NCI-H2107 (cell line): ENCODE data around the gene TMEM94.
"Not testable (repeated sequence)": the region's sequence is repeated elsewhere in the genome, so short reads cannot be mapped to it uniquely, and the experiment has no call there.

ENCODE experiments used
- DNase-seq: peaks from one replicate; lab custom pipeline; 2025; lab: John Stamatoyannopoulos, UW

The TMEM94 gene

GRCh38 chr17:75476752-75477489 is 20.5 kb downstream of the TMEM94 start:
- no peak for DNase-seq

DNA sequence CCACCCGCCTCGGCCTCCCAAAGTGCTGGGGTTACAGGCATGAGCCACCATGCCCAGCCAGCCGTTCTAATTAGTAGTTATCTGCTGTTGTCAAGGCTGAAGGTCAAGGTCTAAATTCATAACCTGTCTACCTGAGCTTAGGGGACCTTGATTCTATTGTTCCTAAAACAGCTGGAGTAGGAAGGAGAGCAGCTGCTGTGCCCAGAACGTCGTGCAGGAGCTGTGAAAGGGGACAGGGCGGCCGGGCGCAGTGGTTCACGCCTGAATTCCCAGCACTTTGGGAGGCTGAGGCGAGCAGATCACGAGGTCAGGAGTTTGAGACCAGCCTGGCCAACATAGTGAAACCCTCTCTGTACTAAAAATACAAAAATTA is 21.0 kb downstream of the TMEM94 start:
- not testable (repeated sequence) for DNase-seq

DNA sequence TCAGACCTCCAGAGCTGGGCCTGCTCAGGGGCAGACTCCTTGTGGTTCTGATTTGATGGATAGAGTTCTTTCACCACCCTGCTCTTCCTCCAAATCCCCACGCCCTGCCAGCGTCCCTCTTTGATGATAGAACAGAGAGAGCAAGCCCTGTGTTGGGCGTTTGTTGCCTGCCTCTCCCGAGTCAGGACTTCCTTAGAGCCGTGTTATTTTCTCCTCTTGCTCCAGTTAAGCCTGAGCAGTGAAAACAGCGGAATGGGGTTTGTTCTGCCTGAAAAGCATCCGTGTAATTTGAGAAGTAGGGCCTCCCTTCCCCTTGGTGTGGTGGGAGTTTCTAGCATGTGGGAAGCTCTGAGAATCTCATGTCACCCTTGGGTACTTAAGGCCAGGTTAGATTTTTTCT is 22.1 kb downstream of the TMEM94 start:
- no peak for DNase-seq

GRCh38 chr17:75480281-75480680 is 23.8 kb downstream of the TMEM94 start:
- no peak for DNase-seq

- no peak for DNase-seq
Observed at GRCh38 chr17:75481194-75482068, 25.0 kb downstream of the TMEM94 start.

DNA sequence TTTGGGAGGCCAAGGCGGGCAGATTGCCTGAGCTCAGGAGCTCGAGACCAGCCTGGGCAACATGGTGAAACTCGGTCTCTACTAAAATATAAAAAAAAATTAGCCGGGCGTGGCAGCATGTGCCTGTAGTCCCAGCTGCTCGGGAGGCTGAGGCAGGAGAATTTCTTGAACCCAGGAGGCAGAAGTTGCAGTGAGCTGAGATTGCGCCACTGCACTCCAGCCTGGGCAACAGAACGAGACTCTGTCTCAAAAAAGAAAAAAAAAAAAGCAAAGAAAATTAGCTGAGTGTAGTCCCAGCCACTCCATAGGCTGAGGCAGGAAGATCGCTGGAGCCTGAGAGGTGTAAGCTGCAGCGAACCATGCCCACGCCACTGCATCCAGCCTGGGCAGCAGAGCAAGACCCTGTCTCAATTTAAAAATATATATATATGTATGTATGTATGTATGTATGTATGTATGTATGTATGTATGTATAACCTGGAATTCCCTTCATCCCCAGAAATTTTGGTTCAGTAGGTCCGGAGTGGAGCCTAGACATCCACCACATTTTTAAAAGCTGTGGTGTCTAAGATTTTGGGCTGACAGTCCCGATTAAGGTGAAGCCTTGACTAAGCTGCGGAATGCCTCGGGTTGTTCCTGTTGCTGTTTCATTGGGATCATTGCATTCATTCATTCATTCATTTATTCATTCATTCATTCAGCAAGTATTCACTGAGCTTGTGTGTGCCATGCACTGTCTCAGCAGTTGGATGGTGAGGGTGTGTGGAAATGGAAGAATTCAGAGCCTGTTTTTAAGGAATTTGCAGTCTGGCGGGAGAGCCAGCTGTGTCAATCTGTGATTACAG is 25.9 kb downstream of the TMEM94 start:
- DNase-seq, result no peak

- no peak for DNase-seq
Observed at GRCh38 chr17:75485688-75486087, 29.3 kb downstream of the TMEM94 start.

DNA sequence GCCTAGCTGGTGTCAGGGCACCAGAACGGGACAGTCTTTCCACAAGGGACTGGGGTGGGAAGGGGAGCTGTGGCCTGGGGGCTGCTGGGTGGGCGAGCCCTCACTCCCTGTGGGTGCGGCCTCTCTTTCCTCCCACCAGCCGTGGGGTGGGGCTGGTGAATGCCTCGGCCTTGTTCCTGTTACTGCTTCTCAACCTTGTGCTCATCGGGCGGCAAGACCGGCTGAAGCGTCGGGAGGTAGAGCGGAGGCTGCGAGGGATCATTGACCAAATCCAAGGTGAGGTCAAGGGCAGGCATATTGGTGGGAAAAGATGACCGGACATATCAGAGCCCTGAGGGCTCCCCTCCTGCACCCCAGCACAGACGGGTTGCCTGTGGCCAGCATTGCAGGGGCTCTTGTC is 29.7 kb downstream of the TMEM94 start:
- DNase-seq, result no peak

DNA sequence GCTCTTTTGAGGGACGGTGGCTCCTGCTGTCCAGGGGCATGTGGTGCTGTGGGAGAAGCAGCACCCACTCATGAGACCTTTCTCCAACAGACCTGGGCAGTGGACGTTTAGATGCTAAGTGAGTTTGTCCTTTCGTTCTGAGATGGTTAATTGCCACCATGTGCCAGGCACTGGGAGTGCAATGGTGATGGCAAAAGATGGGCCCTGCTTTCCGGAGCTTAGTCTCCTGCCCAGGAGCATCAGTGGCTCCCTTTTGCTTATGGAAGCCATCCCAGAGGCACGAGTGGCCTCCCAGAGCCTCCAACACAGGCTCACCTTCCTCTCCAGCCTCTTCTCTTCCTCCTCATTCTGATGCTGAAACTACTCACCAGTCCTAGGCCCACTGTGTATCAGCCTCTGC is 30.5 kb downstream of the TMEM94 start:
- DNase-seq, result no peak

DNA sequence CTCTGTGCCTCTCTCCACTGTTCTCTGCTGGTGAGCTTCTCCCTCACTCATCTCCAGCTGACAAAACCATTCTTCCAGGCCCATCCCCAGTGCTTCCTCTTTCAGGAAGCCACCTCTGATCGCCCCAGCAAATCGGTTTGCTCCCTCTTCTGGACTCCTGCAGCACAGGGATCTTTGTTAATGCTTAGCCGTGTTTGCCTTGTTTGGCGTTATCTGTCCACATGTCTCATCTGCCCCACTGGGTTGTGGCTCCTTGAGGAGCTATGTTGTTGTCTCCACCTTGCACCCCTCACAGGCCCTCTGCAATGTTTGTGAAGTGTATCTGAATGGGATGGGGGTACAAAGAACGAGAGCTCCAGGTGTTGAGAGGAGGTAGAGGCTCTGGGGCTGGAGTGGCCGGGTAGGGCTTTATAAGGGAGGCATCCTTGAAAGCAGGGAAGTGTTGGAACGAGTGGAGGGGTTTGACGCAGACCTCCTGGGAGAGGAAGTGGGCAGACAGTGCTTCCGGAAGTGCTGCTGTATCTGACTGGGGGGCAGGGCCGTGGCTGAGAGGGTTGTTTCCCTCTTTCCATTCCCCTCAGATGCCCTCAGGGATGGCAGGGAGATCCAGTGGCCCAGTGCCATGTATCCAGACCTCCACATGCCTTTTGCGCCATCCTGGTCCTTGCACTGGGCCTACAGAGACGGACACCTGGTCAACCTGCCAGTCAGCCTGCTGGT is 31.1 kb downstream of the TMEM94 start:
- DNase-seq, result no peak

DNA sequence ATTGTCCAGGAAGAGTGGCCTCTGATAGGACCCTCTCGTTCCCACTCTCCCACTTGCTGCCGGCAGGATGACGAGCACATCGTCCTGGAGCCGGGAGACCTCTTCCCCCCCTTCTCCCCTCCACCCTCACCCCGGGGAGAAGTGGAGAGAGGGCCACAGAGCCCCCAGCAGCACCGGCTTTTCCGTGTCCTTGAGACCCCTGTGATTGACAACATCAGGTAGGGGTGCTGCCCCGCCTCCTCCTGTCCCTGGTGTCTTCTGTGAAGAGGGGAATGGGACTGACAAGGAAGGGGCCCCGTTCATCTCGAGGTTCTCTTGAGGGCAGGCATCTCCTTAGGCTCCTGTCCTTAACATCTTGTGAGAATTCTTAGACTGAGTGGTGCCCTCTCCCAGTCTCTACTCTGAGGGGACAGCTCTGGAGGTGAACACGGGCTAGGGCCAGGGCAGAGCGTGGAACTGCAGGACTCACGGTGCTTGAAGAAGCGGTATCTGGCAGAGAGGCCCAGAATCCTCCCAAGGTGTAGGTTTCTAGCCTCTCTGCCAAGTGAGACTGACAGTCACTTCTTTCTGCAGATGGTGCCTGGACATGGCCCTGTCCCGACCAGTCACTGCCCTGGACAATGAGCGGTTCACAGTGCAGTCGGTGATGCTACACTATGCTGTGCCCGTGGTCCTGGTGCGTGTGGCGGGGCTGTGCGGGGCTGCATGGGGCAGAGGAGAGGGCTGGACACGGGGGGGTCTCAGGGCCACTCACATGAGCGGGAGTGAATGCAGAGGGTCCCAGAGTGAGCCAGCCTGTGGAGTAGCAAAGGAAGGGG is 32.5 kb downstream of the TMEM94 start:
- no peak for DNase-seq

GRCh38 chr17:75489511-75489955 is 33.1 kb downstream of the TMEM94 start:
- no peak for DNase-seq

- no peak for DNase-seq
Observed at GRCh38 chr17:75490173-75490743, 33.8 kb downstream of the TMEM94 start.

DNA sequence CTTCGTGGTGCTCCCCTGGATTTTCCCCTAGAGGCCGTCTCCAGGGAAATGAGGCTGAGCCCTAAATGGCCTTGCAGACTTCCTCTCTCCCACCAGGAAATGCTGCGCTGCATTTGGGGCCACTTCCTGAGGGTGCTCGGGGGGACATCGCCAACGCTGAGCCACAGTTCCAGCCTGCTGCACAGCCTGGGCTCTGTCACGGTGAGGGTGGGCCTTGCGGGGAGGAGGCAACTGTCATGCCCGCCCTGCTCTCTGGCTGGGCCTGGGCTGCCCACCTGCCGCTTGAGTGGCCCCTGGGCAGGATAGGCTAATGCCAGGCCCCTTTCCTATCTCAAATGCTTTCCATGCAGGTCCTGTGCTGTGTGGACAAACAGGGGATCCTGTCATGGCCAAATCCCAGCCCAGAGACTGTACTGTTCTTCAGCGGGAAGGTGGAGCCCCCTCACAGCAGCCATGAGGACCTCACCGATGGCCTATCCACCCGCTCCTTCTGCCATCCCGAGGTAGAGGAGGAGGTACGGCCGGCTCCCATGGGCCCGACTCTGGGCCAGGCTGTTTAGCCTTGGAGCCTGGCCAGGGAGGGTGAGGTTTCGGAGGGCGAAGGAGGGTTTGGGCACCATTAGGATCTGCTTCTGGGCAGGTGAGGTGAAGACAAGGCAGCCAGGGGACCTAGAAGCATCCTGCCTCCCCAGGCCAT is 34.7 kb downstream of the TMEM94 start:
- DNase-seq, result no peak

DNA sequence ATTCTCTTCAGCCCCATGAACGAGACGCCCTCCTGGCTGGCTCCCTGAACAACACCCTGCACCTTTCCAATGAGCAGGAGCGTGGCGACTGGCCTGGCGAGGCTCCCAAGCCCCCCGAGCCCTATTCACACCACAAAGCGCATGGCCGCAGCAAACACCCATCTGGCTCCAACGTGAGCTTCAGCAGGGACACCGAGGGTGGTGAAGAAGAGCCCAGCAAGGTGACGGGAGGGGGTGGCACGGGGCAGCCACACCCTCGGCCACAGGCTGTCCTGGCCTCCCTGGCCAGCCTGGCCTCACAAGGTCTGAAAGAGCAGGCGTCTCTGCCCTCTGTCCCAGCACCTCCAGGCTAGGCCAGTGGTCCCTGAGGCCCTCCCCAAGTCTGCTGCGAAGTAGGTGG is 35.2 kb downstream of the TMEM94 start:
- DNase-seq, result no peak

DNA sequence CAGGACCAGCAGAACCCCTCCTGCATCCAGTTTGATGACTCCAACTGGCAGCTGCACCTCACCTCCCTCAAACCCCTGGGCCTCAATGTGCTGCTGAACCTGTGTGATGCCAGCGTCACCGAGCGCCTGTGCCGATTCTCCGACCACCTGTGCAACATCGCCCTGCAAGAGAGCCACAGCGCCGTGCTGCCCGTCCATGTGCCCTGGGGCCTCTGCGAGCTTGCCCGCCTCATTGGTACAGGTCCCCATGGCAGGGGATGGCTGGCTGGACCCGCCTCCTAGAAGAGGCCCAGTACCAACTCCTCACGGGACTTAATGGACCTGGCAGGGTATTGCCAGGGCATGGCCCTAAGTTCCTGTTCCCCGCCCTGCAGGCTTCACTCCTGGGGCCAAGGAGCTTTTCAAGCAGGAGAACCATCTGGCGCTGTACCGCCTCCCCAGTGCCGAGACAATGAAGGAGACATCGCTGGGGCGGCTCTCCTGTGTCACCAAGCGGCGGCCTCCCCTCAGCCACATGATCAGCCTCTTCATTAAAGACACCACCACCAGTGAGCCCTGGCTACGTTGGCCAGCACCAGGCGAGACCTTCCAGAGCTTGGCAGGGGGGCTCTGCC is 36.2 kb downstream of the TMEM94 start:
- DNase-seq, result no peak

- no peak for DNase-seq
Observed at GRCh38 chr17:75493476-75494129, 37.2 kb downstream of the TMEM94 start.

GRCh38 chr17:75494326-75494877 is 38.0 kb downstream of the TMEM94 start:
- DNase-seq, result no peak

DNA sequence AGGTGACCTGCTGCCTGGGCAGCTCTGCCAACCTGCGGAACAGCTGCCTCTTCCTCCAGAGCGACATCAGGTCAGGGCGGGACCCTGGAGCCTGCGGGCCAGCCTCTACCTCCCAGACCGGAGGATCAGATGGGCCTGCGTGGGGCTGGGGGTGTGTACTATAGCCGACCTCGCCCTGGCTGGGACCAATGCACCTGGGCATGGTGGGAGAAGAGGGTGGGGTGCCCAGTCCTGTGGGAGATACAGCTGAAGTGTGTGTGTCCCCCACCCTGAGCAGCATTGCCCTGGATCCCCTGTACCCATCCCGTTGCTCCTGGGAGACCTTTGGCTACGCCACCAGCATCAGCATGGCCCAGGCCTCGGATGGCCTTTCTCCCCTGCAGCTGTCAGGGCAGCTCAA is 39.6 kb downstream of the TMEM94 start:
- no peak for DNase-seq
